Erythroblast (primary cell): Measurements from ENCODE around the gene SEPHS1.

Source experiments
- GATA1 ChIP-seq: IDR thresholded peaks from 2 replicates; pipeline ENCODE4 v1.6.1; 2011; ENCODE audit warnings: low read depth, mild to moderate bottlenecking, control low read depth, low read length, moderate library complexity
- POLR2A ChIP-seq: IDR thresholded peaks from 2 replicates; pipeline ENCODE4 v1.6.1; 2011; ENCODE audit warnings: mild to moderate bottlenecking, low read length

- TF ChIP-seq POLR2A, result no peak
- no peak for TF ChIP-seq GATA1
These were observed 18.5 kb downstream of the SEPHS1 start for GRCh38 chr10:13329565-13329964.
